SU-DHL-6 (cell line): ENCODE data around the gene STK10.
"Not testable (repeated sequence)": the region's sequence is repeated elsewhere in the genome, so short reads cannot be mapped to it uniquely, and the experiment has no call there.

Source experiments
- H2AFZ ChIP-seq: fragments of 200-600 bp; sonication (generic); 2 replicates; pipeline ENCODE4 v1.6.1; 2014; ENCODE audit warnings: low read depth, mild to moderate bottlenecking, moderate library complexity, mixed read lengths, antibody characterized with exemption, low read length; ENCODE audit not compliant: severe bottlenecking
- H3F3A ChIP-seq: fragments of 200-600 bp; shearing (Covaris generic); 2 replicates; pipeline ENCODE4 v1.6.0; 2016; ENCODE audit warnings: antibody characterized with exemption, mild to moderate bottlenecking; ENCODE audit not compliant: insufficient read depth
- H3K27ac ChIP-seq: fragments of 200-600 bp; sonication (generic); 2 replicates; pipeline ENCODE4 v1.5.1; 2016; ENCODE audit warnings: low read depth, mild to moderate bottlenecking, low read length, moderate library complexity, mixed read lengths
- H3K27me3 ChIP-seq: fragments of 200-600 bp; sonication (generic), shearing (Covaris generic); 2 replicates; pipeline ENCODE4 v1.6.0; 2014; ENCODE audit warnings: mild to moderate bottlenecking, low read length
- H3K36me3 ChIP-seq: fragments of 200-600 bp; sonication (generic); 2 replicates; pipeline ENCODE4 v1.6.1; 2014; ENCODE audit warnings: mild to moderate bottlenecking, low read length, mixed read lengths
- H3K4me2 ChIP-seq: fragments of 300-600, 200-600 bp; shearing (Covaris generic), sonication (generic); 2 replicates; pipeline ENCODE4 v1.6.0; 2014; ENCODE audit warnings: low read length, low read depth, mild to moderate bottlenecking; ENCODE audit not compliant: poor library complexity, severe bottlenecking
- H3K4me3 ChIP-seq: fragments of 200-600 bp; sonication (generic); 2 replicates; pipeline ENCODE4 v1.5.1; 2014; ENCODE audit warnings: antibody characterized with exemption, low read length, mild to moderate bottlenecking, mixed read lengths; ENCODE audit not compliant: insufficient read depth, poor library complexity, severe bottlenecking
- H3K79me2 ChIP-seq: fragments of 200-600 bp; sonication (generic); 2 replicates; pipeline ENCODE4 v1.6.1; 2014; ENCODE audit warnings: mild to moderate bottlenecking, low read length, moderate library complexity; ENCODE audit not compliant: insufficient read depth
- H3K9ac ChIP-seq: fragments of 200-600 bp; sonication (generic); 2 replicates; pipeline ENCODE4 v1.7.0; 2014; ENCODE audit warnings: mild to moderate bottlenecking, low read length
- H3K9me2 ChIP-seq: fragments of 200-600 bp; sonication (generic); replicated peaks from 2 replicates; pipeline ENCODE4 v1.6.1; 2014; ENCODE audit warnings: low read length; ENCODE audit not compliant: insufficient read depth
- H3K9me3 ChIP-seq: fragments of 200-600 bp; sonication (generic); 2 replicates; pipeline ENCODE4 v1.6.1; 2014; ENCODE audit warnings: low read length, mixed read lengths; ENCODE audit not compliant: insufficient read depth
- H4K20me1 ChIP-seq: fragments of 200-600 bp; sonication (generic); 2 replicates; pipeline ENCODE4 v1.6.1; 2014; ENCODE audit warnings: low read depth, mild to moderate bottlenecking, antibody characterized with exemption, low read length, moderate library complexity, mixed read lengths
- CTCF ChIP-seq: fragments of 200-600 bp; sonication (generic); IDR thresholded peaks from one replicate; pipeline ENCODE4 v1.5.1; 2017; ENCODE audit warnings: antibody characterized with exemption, mild to moderate bottlenecking, low read length, moderate library complexity; ENCODE audit not compliant: insufficient read depth, poor library complexity, severe bottlenecking
- EZH2phosphoT487 ChIP-seq: fragments of 200-600 bp; sonication (generic), shearing (Covaris generic); conservative IDR thresholded peaks from 2 replicates; pipeline ENCODE4 v1.6.1; 2018; ENCODE audit warnings: mild to moderate bottlenecking, antibody characterized with exemption, low read length, moderate library complexity, mixed read lengths

Gene STK10

GRCh38 chr5:172029876-172030275 lies 158.1 kb downstream of the STK10 start:
- TF ChIP-seq CTCF (no peak), EZH2phosphoT487 (no peak)
- Histone ChIP-seq H3F3A (no peaks in the 10 kb centered on the region), H3K9me3 (peaks cover 16% of the 10 kb centered on the region; the same call in 1 of the 2 replicates), H4K20me1 (no peaks in the 10 kb centered on the region), H3K9ac (no peak overlapping the region), H3K36me3 (no peaks in the 10 kb centered on the region), H3K9me2 (no peaks in the 10 kb centered on the region; the same call in 1 of the 2 replicates), H3K27me3 (no peaks in the 10 kb centered on the region), H3K4me3 (no peak overlapping the region), H3K79me2 (no peaks in the 10 kb centered on the region), H3K27ac (no peak overlapping the region), H3K4me2 (no peak overlapping the region), H2AFZ (no peak overlapping the region)

GRCh38 chr5:172028167-172028566 lies 159.9 kb downstream of the STK10 start:
- H2AFZ ChIP-seq = no peak overlapping the region
- no peaks in the 10 kb centered on the region for H3K79me2 ChIP-seq
- no peaks in the 10 kb centered on the region for H3K27me3 ChIP-seq
- no peak for TF ChIP-seq CTCF
- H3K4me2 ChIP-seq = no peak overlapping the region
- H3K9me2 ChIP-seq = no peaks in the 10 kb centered on the region; the same call in 1 of the 2 replicates
- H3K9ac ChIP-seq = no peak overlapping the region
- no peaks in the 10 kb centered on the region for H4K20me1 ChIP-seq
- H3K27ac ChIP-seq = no peak overlapping the region
- H3F3A ChIP-seq = no peaks in the 10 kb centered on the region
- H3K4me3 ChIP-seq = no peak overlapping the region
- peaks cover 16% of the 10 kb centered on the region; the same call in 1 of the 2 replicates for H3K9me3 ChIP-seq
- no peaks in the 10 kb centered on the region for H3K36me3 ChIP-seq

GRCh38 chr5:172020110-172020786 lies 167.8 kb downstream of the STK10 start:
- H3F3A ChIP-seq, H3K4me2 ChIP-seq, H2AFZ ChIP-seq, H3K36me3 ChIP-seq, H3K27ac ChIP-seq, H3K9me2 ChIP-seq, H3K79me2 ChIP-seq, H4K20me1 ChIP-seq, H3K4me3 ChIP-seq, H3K27me3 ChIP-seq, H3K9me3 ChIP-seq, H3K9ac ChIP-seq: not testable (repeated sequence)

GRCh38 chr5:172015346-172015745 lies 172.7 kb downstream of the STK10 start:
- no peak for TF ChIP-seq EZH2phosphoT487
- TF ChIP-seq CTCF = no peak
- no peak overlapping the region for H2AFZ ChIP-seq
- H3K9ac ChIP-seq = no peak overlapping the region
- H3F3A ChIP-seq = no peaks in the 10 kb centered on the region
- H3K79me2 ChIP-seq = no peaks in the 10 kb centered on the region
- H3K9me3 ChIP-seq = no peaks in the 10 kb centered on the region
- H3K9me2 ChIP-seq = no peaks in the 10 kb centered on the region
- no peak overlapping the region for H3K4me2 ChIP-seq
- H3K27me3 ChIP-seq = no peaks in the 10 kb centered on the region
- no peaks in the 10 kb centered on the region for H4K20me1 ChIP-seq
- no peaks in the 10 kb centered on the region for H3K36me3 ChIP-seq
- no peak overlapping the region for H3K4me3 ChIP-seq
- no peak overlapping the region for H3K27ac ChIP-seq
